Liver (tissue), 3 donors: ENCODE data around the gene HOOK1.

ENCODE experiments used
- CTCF ChIP-seq: fragments of 150-350 bp; IDR thresholded peaks from 2 replicates; pipeline ENCODE4 v1.5.1; 2017; ENCODE audit warnings: improper control_type of control experiment, low read depth, low read length; ENCODE audit not compliant: missing input control
- JUND ChIP-seq, 2 donors: IDR thresholded peaks; 2 replicates each; pipeline ENCODE4 v1.6.1; 2016; ENCODE audit warnings: antibody characterized with exemption in 2 of 2
- donor health status: healthy.
- donor health status: healthy.

- TF ChIP-seq CTCF = no peak
- no peak for TF ChIP-seq JUND (IDR thresholded peaks at IDR 0.05)
Observed at GRCh38 chr1:59917785-59918180, 103.0 kb downstream of the HOOK1 start.
